GM12878 (cell line): ENCODE data around the gene SLAMF1. TPM values are rescaled to one million over a fixed set of nuclear protein-coding genes. Genes with fewer than 3 reads are reported as not detected.

Experiments
- ATAC-seq: fragments of 200-7000 bp; cut with Tn5 transposase; 3 replicates; pipeline ENCODE4 v1.9.1; 2020; ENCODE audit warnings: mild to moderate bottlenecking, moderate library complexity
- BruUV-seq: library from RNA; stranded (reverse); fragments of 400-500 nt; replicated peaks from 2 replicates; lab custom pipeline; 2021; lab: Mats Ljungman, UMichigan
- CTCF ChIA-PET: fragments of 300-600 bp; sonication (Branson Sonifier 250); formaldehyde crosslinking; extraction: SDS; loops from one replicate; lab custom pipeline; 2021; ENCODE audit warnings: inconsistent platforms; lab: Yijun Ruan, JAX
- POLR2A ChIA-PET: fragments of 350-600 bp; formaldehyde crosslinking; extraction: SDS; loops from one replicate; lab custom pipeline; 2021; ENCODE audit warnings: inconsistent platforms; lab: Charles Lee
- RAD21 ChIA-PET: fragments of 300-600 bp; sonication (Branson Sonifier 250); formaldehyde crosslinking; loops from one replicate; lab custom pipeline; 2023; ENCODE audit warnings: antibody characterized with exemption; ENCODE audit not compliant: unreplicated experiment; lab: Charles Lee
- SMC1A ChIA-PET: fragments of 300-600 bp; sonication (Branson Sonifier 250); formaldehyde crosslinking; loops from one replicate; lab custom pipeline; 2023; ENCODE audit not compliant: unreplicated experiment, uncharacterized antibody; lab: Charles Lee
- DNase-seq: peaks from one replicate; pipeline ENCODE4 v3.0.0-alpha.2; 2011; ENCODE audit warnings: low read depth, low spot score
- FAIRE-seq: peaks from 3 replicates; lab custom pipeline; 2011; peaks lifted over from hg19 to GRCh38; lab: Jason Lieb, UNC
- H2AFZ ChIP-seq: 2 replicates; pipeline ENCODE4 v1.6.0; 2011; ENCODE audit warnings: low read depth, low read length, control low read depth; ENCODE audit not compliant: control insufficient read depth
- H3K27ac ChIP-seq: 2 replicates; pipeline ENCODE4 v1.5.1; 2011; ENCODE audit warnings: control low read depth; ENCODE audit not compliant: control insufficient read depth, insufficient read depth
- H3K27me3 ChIP-seq, 2 experiments: replicated peaks in 1 of 2; 2 replicates each; pipeline versions ENCODE4 v1.6.0 to v1.6.1; 2011; ENCODE audit warnings: low read length in 1 of 2; ENCODE audit not compliant: control insufficient read depth in 2 of 2, insufficient read depth in 2 of 2
- H3K36me3 ChIP-seq, 2 experiments: 2 replicates each; pipeline ENCODE4 v1.5.1; 2011; ENCODE audit warnings: low read length in 1 of 2; ENCODE audit not compliant: control insufficient read depth in 2 of 2, insufficient read depth in 2 of 2
- H3K4me1 ChIP-seq: 2 replicates; pipeline ENCODE4 v1.6.1; 2011; ENCODE audit warnings: mild to moderate bottlenecking, low read length, moderate library complexity, mixed read lengths; ENCODE audit not compliant: control insufficient read depth, insufficient read depth
- H3K4me2 ChIP-seq: 2 replicates; pipeline ENCODE4 v1.6.0; 2011; ENCODE audit warnings: control low read depth; ENCODE audit not compliant: control insufficient read depth, insufficient read depth
- H3K4me3 ChIP-seq: fragments of 200-600 bp; sonication (generic); 2 replicates; pipeline ENCODE4 v1.5.1; 2016
- H3K79me2 ChIP-seq: 2 replicates; pipeline ENCODE4 v1.6.0; 2011; ENCODE audit warnings: low read length; ENCODE audit not compliant: control insufficient read depth, insufficient read depth
- H3K9ac ChIP-seq: 2 replicates; pipeline ENCODE4 v1.8.0; 2011; ENCODE audit warnings: low read length, control low read depth, mixed read lengths; ENCODE audit not compliant: control insufficient read depth, insufficient read depth
- H3K9me3 ChIP-seq: replicated peaks from 3 replicates; pipeline ENCODE4 v1.5.1; 2011; ENCODE audit warnings: mild to moderate bottlenecking, low read length; ENCODE audit not compliant: control insufficient read depth, insufficient read depth
- H4K20me1 ChIP-seq: 2 replicates; pipeline ENCODE4 v1.6.0; 2011; ENCODE audit not compliant: control insufficient read depth, insufficient read depth
- BMI1 ChIP-seq: fragments of 450-650 bp; IDR thresholded peaks from 2 replicates; pipeline ENCODE4 v1.6.1; 2016; ENCODE audit warnings: mild to moderate bottlenecking, moderate library complexity, borderline replicate concordance
- CREB1 ChIP-seq: IDR thresholded peaks from 2 replicates; pipeline ENCODE4 v1.6.1; 2012; ENCODE audit warnings: low read depth, mild to moderate bottlenecking, inconsistent platforms
- EZH2 ChIP-seq: IDR thresholded peaks from 2 replicates; pipeline ENCODE4 v1.6.1; 2012; ENCODE audit warnings: low read depth, mild to moderate bottlenecking, control low read depth, inconsistent platforms, low read length, borderline replicate concordance; ENCODE audit not compliant: control insufficient read depth
- GABPA ChIP-seq: IDR thresholded peaks from 2 replicates; pipeline ENCODE4 v1.6.1; 2014; ENCODE audit warnings: antibody characterized with exemption, low read depth, mild to moderate bottlenecking, inconsistent platforms
- IKZF2 ChIP-seq, 2 experiments: fragments of 450-650 bp; IDR thresholded peaks; 2 replicates each; pipeline ENCODE4 v1.6.1; 2017; ENCODE audit warnings: mild to moderate bottlenecking in 2 of 2, moderate library complexity in 2 of 2
- MEF2A ChIP-seq: IDR thresholded peaks from 2 replicates; pipeline ENCODE4 v1.6.1; 2011; ENCODE audit warnings: low read depth, mild to moderate bottlenecking, low read length, moderate library complexity; ENCODE audit not compliant: insufficient read depth
- NR2F1 ChIP-seq: fragments of 450-650 bp; conservative IDR thresholded peaks from 2 replicates; pipeline ENCODE4 v1.6.1; 2017; ENCODE audit warnings: mild to moderate bottlenecking
- PAX8 ChIP-seq: fragments of 450-650 bp; IDR thresholded peaks from 2 replicates; pipeline ENCODE4 v1.6.1; 2017; ENCODE audit warnings: mild to moderate bottlenecking, moderate library complexity
- PML ChIP-seq: IDR thresholded peaks from 2 replicates; pipeline ENCODE4 v1.6.1; 2012; ENCODE audit warnings: low read length, inconsistent platforms
- SMAD5 ChIP-seq: IDR thresholded peaks from 2 replicates; pipeline ENCODE4 v1.6.1; 2016; ENCODE audit warnings: antibody characterized with exemption, low read depth
- SREBF2 ChIP-seq: IDR thresholded peaks from 2 replicates; pipeline ENCODE4 v1.6.1; 2012; ENCODE audit warnings: mild to moderate bottlenecking, low read length
- SUPT20H ChIP-seq: IDR thresholded peaks from 2 replicates; pipeline ENCODE4 v1.6.1; 2011; ENCODE audit warnings: low read depth, mild to moderate bottlenecking, low read length, moderate library complexity, borderline replicate concordance; ENCODE audit not compliant: control insufficient read depth
- YBX1 ChIP-seq: fragments of 450-650 bp; IDR thresholded peaks from 2 replicates; pipeline ENCODE4 v1.6.1; 2016; ENCODE audit warnings: antibody characterized with exemption
- ZSCAN29 ChIP-seq: fragments of 450-650 bp; IDR thresholded peaks from 2 replicates; pipeline ENCODE4 v1.6.1; 2017; ENCODE audit warnings: mild to moderate bottlenecking, moderate library complexity
- WGBS: methylation state at CpG from one replicate; pipeline ENCODE4 v1.1.6; 2016; ENCODE audit warnings: low lambda C conversion rate; ENCODE audit not compliant: insufficient replicate concordance, insufficient coverage; ENCODE audit errors: missing lambda C conversion rate; 5-methylcytosine and 5-hydroxymethylcytosine counted together
- in situ Hi-C: fragments of 300-500 bp; cut with MboI; formaldehyde crosslinking; loops from 9 replicates; pipeline ENCODE4 v1.14.3; 2018; ENCODE audit warnings: mixed read lengths
- intact Hi-C: fragments of 100-400 bp; cut with micrococcal nuclease; formaldehyde crosslinking; loops from one replicate; pipeline ENCODE4 v1.14.2; 2022; ENCODE audit not compliant: unreplicated experiment
- polyA plus RNA-seq, 11 experiments: library from polyadenylated mRNA; depleted of rRNA in 4 of 11; unstranded in 6 of 11; stranded (reverse) in 5 of 11; fragments of >200 nt; fragmentation: Nextera tagmentation in 4 of 11; fragmentation: Illumina TruSeq in 1 of 11; extraction: Ambion mirVana in 4 of 11; extraction: Trizol in 1 of 11; gene quantifications; 1 replicate in 1 of 11; 2 replicates in 10 of 11; pipeline versions ENCODE4 v1.2.1 to v1.2.3, GENCODE V29; 2011 to 2016; ENCODE audit warnings: inconsistent platforms in 2 of 11, missing spikeins in 2 of 11, low read depth in 1 of 11
- total RNA-seq, 4 experiments: library from RNA; depleted of rRNA in 3 of 4; stranded (reverse); fragments of >200 nt in 3 of 4; fragmentation: Illumina TruSeq in 1 of 4; extraction: Trizol in 1 of 4; gene quantifications; 2 replicates each; pipeline versions ENCODE4 v1.2.1 to v1.2.3, GENCODE V29; 2013 to 2021
- TF ChIP-seq, protein P1 (sequence below): fragments of 450-650 bp; conservative IDR thresholded peaks from 2 replicates; pipeline ENCODE4 v1.6.1; 2017; ENCODE audit warnings: mild to moderate bottlenecking, moderate library complexity
- TF ChIP-seq, protein P2 (sequence below): fragments of 450-650 bp; formaldehyde crosslinking; IDR thresholded peaks from 2 replicates; pipeline ENCODE4 v1.4.0; 2022; ENCODE audit warnings: mild to moderate bottlenecking, moderate library complexity
- TF ChIP-seq, protein P3 (sequence below): fragments of 150-350 bp; IDR thresholded peaks from 2 replicates; pipeline ENCODE4 v1.6.1; 2016; ENCODE audit warnings: low read depth, low read length

Gene SLAMF1
- total and polyA plus RNA-seq, 10 of the 15 experiments (the other 5 are each of a cell fraction or from before 2014, with no cell fraction given), result 87.3 to 260 (median 131) TPM

DNA sequence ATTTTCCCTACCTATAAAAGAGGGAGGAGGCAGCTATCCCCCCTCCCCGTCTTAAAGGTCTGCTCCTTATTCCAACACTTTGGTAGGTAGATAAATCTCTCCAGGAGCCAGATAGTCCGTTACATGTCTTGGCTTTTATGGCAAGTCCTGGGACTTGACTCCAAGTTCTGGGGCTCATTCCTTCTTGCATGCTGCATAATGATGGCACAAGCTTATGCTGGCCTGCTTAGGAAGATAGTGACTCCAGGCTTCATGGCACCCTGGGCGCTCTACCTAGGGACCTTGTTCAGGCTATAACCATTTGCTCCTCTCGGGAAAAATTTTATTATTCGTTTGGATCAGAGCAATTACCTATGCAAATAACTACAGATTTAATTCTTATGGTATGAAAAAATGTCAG lies 3.7 kb downstream of the SLAMF1 start:
- BruUV-seq, result no TSS peak
- in situ Hi-C loops (no loop called here), intact Hi-C loops (no loop called here)
- no peaks in the 10 kb centered on the region for H3K9me3 ChIP-seq
- RAD21 ChIA-PET, result interaction anchor here (1.4 to 10.9 kb wide), 4 partner anchors 10 to 64 kb away, joined by 3 to 194 read pairs (median 10); no protein-coding TSS in a partner anchor
- ATAC-seq (no peak), FAIRE-seq (no peak), DNase-seq (no peak)
- H2AFZ ChIP-seq, result no peak overlapping the region
- 28% methylated on average over 5 of the region's 5 CpGs for WGBS
- no peaks in the 10 kb centered on the region for H4K20me1 ChIP-seq
- CTCF ChIA-PET, result interaction anchor here (0.9 to 1.6 kb wide), 4 partner anchors 19 to 66 kb away, joined by 3 to 5 read pairs (median 3); no protein-coding TSS in a partner anchor
- peaks cover 99% of the 10 kb centered on the region for H3K79me2 ChIP-seq
- H3K9ac ChIP-seq, result peak overlapping the region; percentile 99
- H3K4me2 ChIP-seq, result peak overlapping the region; percentile 96
- H3K27me3 ChIP-seq, result no peaks in the 10 kb centered on the region
- peak overlapping the region; percentile 95 for H3K4me3 ChIP-seq
- H3K36me3 ChIP-seq, result peaks cover 0 to 25% of the 10 kb centered on the region in 2 experiments; a peak in 2 of 4 replicates
- SMC1A ChIA-PET, result interaction anchor here (0.8 to 10.8 kb wide), 10 partner anchors 8 to 154 kb away, joined by 3 to 259 read pairs (median 4); no protein-coding TSS in a partner anchor
- H3K4me1 ChIP-seq, result peaks cover 33% of the 10 kb centered on the region
- POLR2A ChIA-PET, result interaction anchor here (0.8 to 7.6 kb wide), 7 partner anchors 11 to 65 kb away, joined by 3 to 68 read pairs (median 6); no protein-coding TSS in a partner anchor
- H3K27ac ChIP-seq, result peak overlapping the region; percentile 95
- TF ChIP-seq EZH2 (no peak), SREBF2 (no peak), PAX8 (no peak), SUPT20H (no peak), PML (peak; percentile 61), ZSCAN29 (no peak), GABPA (no peak), SMAD5 (0 out of 2 replicates have a peak, but pooled peaks have one; percentile 8), NR2F1 (no peak), BMI1 (no peak), IKZF2 (IDR thresholded peaks at IDR 0.05) (no peak), YBX1 (no peak), CREB1 (no peak), MEF2A (no peak)
- TF ChIP-seq, protein P1, sequence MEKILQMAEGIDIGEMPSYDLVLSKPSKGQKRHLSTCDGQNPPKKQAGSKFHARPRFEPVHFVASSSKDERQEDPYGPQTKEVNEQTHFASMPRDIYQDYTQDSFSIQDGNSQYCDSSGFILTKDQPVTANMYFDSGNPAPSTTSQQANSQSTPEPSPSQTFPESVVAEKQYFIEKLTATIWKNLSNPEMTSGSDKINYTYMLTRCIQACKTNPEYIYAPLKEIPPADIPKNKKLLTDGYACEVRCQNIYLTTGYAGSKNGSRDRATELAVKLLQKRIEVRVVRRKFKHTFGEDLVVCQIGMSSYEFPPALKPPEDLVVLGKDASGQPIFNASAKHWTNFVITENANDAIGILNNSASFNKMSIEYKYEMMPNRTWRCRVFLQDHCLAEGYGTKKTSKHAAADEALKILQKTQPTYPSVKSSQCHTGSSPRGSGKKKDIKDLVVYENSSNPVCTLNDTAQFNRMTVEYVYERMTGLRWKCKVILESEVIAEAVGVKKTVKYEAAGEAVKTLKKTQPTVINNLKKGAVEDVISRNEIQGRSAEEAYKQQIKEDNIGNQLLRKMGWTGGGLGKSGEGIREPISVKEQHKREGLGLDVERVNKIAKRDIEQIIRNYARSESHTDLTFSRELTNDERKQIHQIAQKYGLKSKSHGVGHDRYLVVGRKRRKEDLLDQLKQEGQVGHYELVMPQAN, result no peak; the same call in 1 of the 2 replicates
- TF ChIP-seq, protein P2, sequence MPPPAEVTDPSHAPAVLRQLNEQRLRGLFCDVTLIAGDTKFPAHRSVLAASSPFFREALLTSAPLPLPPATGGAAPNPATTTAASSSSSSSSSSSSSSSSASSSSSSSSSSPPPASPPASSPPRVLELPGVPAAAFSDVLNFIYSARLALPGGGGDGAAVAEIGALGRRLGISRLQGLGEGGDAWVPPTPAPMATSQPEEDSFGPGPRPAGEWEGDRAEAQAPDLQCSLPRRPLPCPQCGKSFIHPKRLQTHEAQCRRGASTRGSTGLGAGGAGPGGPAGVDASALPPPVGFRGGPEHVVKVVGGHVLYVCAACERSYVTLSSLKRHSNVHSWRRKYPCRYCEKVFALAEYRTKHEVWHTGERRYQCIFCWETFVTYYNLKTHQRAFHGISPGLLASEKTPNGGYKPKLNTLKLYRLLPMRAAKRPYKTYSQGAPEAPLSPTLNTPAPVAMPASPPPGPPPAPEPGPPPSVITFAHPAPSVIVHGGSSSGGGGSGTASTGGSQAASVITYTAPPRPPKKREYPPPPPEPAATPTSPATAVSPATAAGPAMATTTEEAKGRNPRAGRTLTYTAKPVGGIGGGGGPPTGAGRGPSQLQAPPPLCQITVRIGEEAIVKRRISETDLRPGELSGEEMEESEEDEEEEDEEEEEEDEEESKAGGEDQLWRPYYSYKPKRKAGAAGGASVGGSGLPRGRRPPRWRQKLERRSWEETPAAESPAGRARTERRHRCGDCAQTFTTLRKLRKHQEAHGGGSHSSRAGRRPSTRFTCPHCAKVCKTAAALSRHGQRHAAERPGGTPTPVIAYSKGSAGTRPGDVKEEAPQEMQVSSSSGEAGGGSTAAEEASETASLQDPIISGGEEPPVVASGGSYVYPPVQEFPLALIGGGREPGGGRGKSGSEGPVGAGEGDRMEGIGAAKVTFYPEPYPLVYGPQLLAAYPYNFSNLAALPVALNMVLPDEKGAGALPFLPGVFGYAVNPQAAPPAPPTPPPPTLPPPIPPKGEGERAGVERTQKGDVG (CRISPR knock-in tag), result no peak
- TF ChIP-seq, protein P3, sequence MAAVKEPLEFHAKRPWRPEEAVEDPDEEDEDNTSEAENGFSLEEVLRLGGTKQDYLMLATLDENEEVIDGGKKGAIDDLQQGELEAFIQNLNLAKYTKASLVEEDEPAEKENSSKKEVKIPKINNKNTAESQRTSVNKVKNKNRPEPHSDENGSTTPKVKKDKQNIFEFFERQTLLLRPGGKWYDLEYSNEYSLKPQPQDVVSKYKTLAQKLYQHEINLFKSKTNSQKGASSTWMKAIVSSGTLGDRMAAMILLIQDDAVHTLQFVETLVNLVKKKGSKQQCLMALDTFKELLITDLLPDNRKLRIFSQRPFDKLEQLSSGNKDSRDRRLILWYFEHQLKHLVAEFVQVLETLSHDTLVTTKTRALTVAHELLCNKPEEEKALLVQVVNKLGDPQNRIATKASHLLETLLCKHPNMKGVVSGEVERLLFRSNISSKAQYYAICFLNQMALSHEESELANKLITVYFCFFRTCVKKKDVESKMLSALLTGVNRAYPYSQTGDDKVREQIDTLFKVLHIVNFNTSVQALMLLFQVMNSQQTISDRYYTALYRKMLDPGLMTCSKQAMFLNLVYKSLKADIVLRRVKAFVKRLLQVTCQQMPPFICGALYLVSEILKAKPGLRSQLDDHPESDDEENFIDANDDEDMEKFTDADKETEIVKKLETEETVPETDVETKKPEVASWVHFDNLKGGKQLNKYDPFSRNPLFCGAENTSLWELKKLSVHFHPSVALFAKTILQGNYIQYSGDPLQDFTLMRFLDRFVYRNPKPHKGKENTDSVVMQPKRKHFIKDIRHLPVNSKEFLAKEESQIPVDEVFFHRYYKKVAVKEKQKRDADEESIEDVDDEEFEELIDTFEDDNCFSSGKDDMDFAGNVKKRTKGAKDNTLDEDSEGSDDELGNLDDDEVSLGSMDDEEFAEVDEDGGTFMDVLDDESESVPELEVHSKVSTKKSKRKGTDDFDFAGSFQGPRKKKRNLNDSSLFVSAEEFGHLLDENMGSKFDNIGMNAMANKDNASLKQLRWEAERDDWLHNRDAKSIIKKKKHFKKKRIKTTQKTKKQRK, result no peak
